HL-60 (cell line): ENCODE data around the gene TRPM4.

Experiments used
- DNase-seq, 2 experiments: peaks; one replicate each; pipeline ENCODE4 v3.0.0-alpha.2; 2010 to 2020; ENCODE audit warnings: low read depth in 1 of 2, low spot score in 1 of 2
- H3K27ac ChIP-seq: fragments of 250-450 bp; sonication (Bioruptor Pico); replicated peaks from 2 replicates; pipeline ENCODE4 v1.5.1; 2020; ENCODE audit warnings: mild to moderate bottlenecking, moderate library complexity
- H3K27me3 ChIP-seq: fragments of 250-450 bp; sonication (Bioruptor Pico); 2 replicates; pipeline ENCODE4 v1.5.1; 2021; ENCODE audit warnings: mild to moderate bottlenecking, moderate library complexity; ENCODE audit not compliant: insufficient read depth, poor library complexity, severe bottlenecking
- H3K4me3 ChIP-seq: replicated peaks from 2 replicates; pipeline ENCODE4 v1.5.1; 2011; ENCODE audit warnings: mild to moderate bottlenecking, control low read depth, low read length; ENCODE audit not compliant: insufficient read depth
- CTCF ChIP-seq: IDR thresholded peaks from one replicate; pipeline ENCODE4 v1.5.1; 2011; ENCODE audit warnings: low read length, control low read depth, inconsistent platforms; ENCODE audit not compliant: insufficient read depth
- GABPA ChIP-seq: IDR thresholded peaks from 2 replicates; pipeline ENCODE4 v1.6.1; 2012; ENCODE audit warnings: low read depth
- POLR2AphosphoS5 ChIP-seq: IDR thresholded peaks from 2 replicates; pipeline ENCODE4 v1.6.1; 2012; ENCODE audit warnings: low read depth
- REST ChIP-seq: IDR thresholded peaks from 2 replicates; pipeline ENCODE4 v1.6.1; 2012; ENCODE audit warnings: low read depth; ENCODE audit not compliant: insufficient replicate concordance
- SPI1 ChIP-seq: IDR thresholded peaks from 2 replicates; pipeline ENCODE4 v1.6.1; 2012; ENCODE audit warnings: low read depth, mild to moderate bottlenecking, borderline replicate concordance

TRPM4 gene

GRCh38 chr19:49249933-49250332, 92.3 kb downstream of the TRPM4 start:
- Histone ChIP-seq H3K27me3 (no peaks in the 10 kb centered on the region), H3K27ac (no peak overlapping the region), H3K4me3 (no peak overlapping the region)
- no peak for TF ChIP-seq CTCF
- TF ChIP-seq SPI1, result no peak
- no peak for TF ChIP-seq GABPA
- no peak for TF ChIP-seq POLR2AphosphoS5
- TF ChIP-seq REST, result no peak
- DNase-seq, result no peak

- no peak overlapping the region for H3K4me3 ChIP-seq
- no peak overlapping the region for H3K27ac ChIP-seq
- no peak for TF ChIP-seq GABPA
- no peak for TF ChIP-seq CTCF
- TF ChIP-seq REST, result no peak
- no peak for TF ChIP-seq POLR2AphosphoS5
- no peak for TF ChIP-seq SPI1
- no peaks in the 10 kb centered on the region for H3K27me3 ChIP-seq
- no peak for DNase-seq
These were observed 98.1 kb downstream of the TRPM4 start for GRCh38 chr19:49255674-49256073.

GRCh38 chr19:49256691-49257090, 99.1 kb downstream of the TRPM4 start:
- TF ChIP-seq CTCF, result no peak
- TF ChIP-seq GABPA, result no peak
- TF ChIP-seq REST, result no peak
- no peak for TF ChIP-seq SPI1
- no peak for TF ChIP-seq POLR2AphosphoS5

More at GRCh38 chr19:49256691-49257090, 99.1 kb downstream of the TRPM4 start:
- H3K4me3 ChIP-seq, result no peak overlapping the region
- no peak overlapping the region for H3K27ac ChIP-seq
- no peak for DNase-seq
- no peaks in the 10 kb centered on the region for H3K27me3 ChIP-seq
